ENCODE results near the gene ZNF628.
A peak's percentile ranks its signal among the peaks of the same experiment; 100 is the strongest.
"Not testable (repeated sequence)": the region's sequence is repeated elsewhere in the genome, so short reads cannot be mapped to it uniquely, and the experiment has no call there.

Gene ZNF628

GRCh38 chr19:55476100-55476775 is at the start of gene ZNF628:
Gene ZNF628 (plus strand): TSS chr19:55476617. CDS start chr19:55479911, 3,294 bp downstream.
- peak; percentile 87 for DNase-seq (ENCODE audit: low read depth)

GRCh38 chr19:55431183-55431582 is 45.2 kb upstream of the ZNF628 start:
- DNase-seq (ENCODE audit: low read depth) = no peak

- no peak for DNase-seq (ENCODE audit: low read depth)
Measured at GRCh38 chr19:55432241-55432959, 44.0 kb upstream of the ZNF628 start.

GRCh38 chr19:55433292-55433691 is 43.1 kb upstream of the ZNF628 start:
- DNase-seq (ENCODE audit: low read depth) = no peak

GRCh38 chr19:55434356-55434919 is 42.0 kb upstream of the ZNF628 start:
- no peak for DNase-seq (ENCODE audit: low read depth)

- DNase-seq (ENCODE audit: low read depth) = no peak
Measured at GRCh38 chr19:55435020-55435419, 41.4 kb upstream of the ZNF628 start.

- no peak for DNase-seq (ENCODE audit: low read depth)
Measured at GRCh38 chr19:55436847-55437246, 39.6 kb upstream of the ZNF628 start.

GRCh38 chr19:55437410-55437809 is 39.0 kb upstream of the ZNF628 start:
- no peak for DNase-seq (ENCODE audit: low read depth)

- no peak for DNase-seq (ENCODE audit: low read depth)
Measured at GRCh38 chr19:55439052-55439451, 37.4 kb upstream of the ZNF628 start.

GRCh38 chr19:55440411-55441105 is 35.9 kb upstream of the ZNF628 start:
- no peak for DNase-seq (ENCODE audit: low read depth)

- DNase-seq (ENCODE audit: low read depth) = no peak
Measured at GRCh38 chr19:55441319-55441691, 35.1 kb upstream of the ZNF628 start.

GRCh38 chr19:55441692-55442321 is 34.6 kb upstream of the ZNF628 start:
- no peak for DNase-seq (ENCODE audit: low read depth)

- no peak for DNase-seq (ENCODE audit: low read depth)
Measured at GRCh38 chr19:55442372-55442961, 34.0 kb upstream of the ZNF628 start.

GRCh38 chr19:55443045-55443823 is 33.2 kb upstream of the ZNF628 start, which contains the start of gene SHISA7:
Gene SHISA7 (minus strand): TSS chr19:55443300. CDS start chr19:55442863, 437 bp downstream.
- no peak for DNase-seq (ENCODE audit: low read depth)

- no peak for DNase-seq (ENCODE audit: low read depth)
Measured at GRCh38 chr19:55443824-55444480, 32.5 kb upstream of the ZNF628 start.

GRCh38 chr19:55444646-55445045 is 31.8 kb upstream of the ZNF628 start:
- no peak for DNase-seq (ENCODE audit: low read depth)

- DNase-seq (ENCODE audit: low read depth) = no peak
Measured at GRCh38 chr19:55446060-55446459, 30.4 kb upstream of the ZNF628 start.

GRCh38 chr19:55447421-55448174 is 28.8 kb upstream of the ZNF628 start:
- no peak for DNase-seq (ENCODE audit: low read depth)

GRCh38 chr19:55448175-55448490 is 28.3 kb upstream of the ZNF628 start:
- DNase-seq (ENCODE audit: low read depth) = not testable (repeated sequence)

- no peak for DNase-seq (ENCODE audit: low read depth)
Measured at GRCh38 chr19:55449469-55449868, 26.9 kb upstream of the ZNF628 start.

Data from stimulated activated CD8-positive, alpha-beta memory T cell treated with anti-CD3 and anti-CD28 coated beads, Interleukin-15, amount 100 ng/mL, for 24 hours (primary cell).